H1 (cell line): Measurements from ENCODE around the gene PIP5K1B. TPM values are rescaled to one million over a fixed set of nuclear protein-coding genes. Genes with fewer than 3 reads are reported as not detected.

ENCODE experiments used
- CTCF ChIA-PET: fragments of 300-600 bp; sonication (Branson Sonifier 250); formaldehyde crosslinking; loops from one replicate; lab custom pipeline; 2021; ENCODE audit not compliant: partially characterized antibody; lab: Charles Lee
- POLR2A ChIA-PET: fragments of 300-600 bp; sonication (Branson Sonifier 250); formaldehyde crosslinking; loops from one replicate; lab custom pipeline; 2021; ENCODE audit warnings: inconsistent platforms; ENCODE audit not compliant: partially characterized antibody; lab: Charles Lee
- DNase-seq, 2 experiments: peaks; one replicate each; pipeline versions ENCODE4 v3.0.0 to v3.0.0-alpha.2; 2010 to 2022; ENCODE audit warnings: low spot score in 2 of 2, low read depth in 1 of 2, mixed read lengths in 1 of 2
- FAIRE-seq: peaks from 2 replicates; lab custom pipeline; 2011; peaks lifted over from hg19 to GRCh38; lab: Jason Lieb, UNC
- H2AFZ ChIP-seq: 2 replicates; pipeline ENCODE4 v1.8.1; 2012; ENCODE audit warnings: low read length, inconsistent platforms
- H2AK5ac ChIP-seq: 2 replicates; pipeline ENCODE4 v1.6.1; 2013; ENCODE audit warnings: low read depth, low read length
- H2BK120ac ChIP-seq: replicated peaks from 2 replicates; pipeline ENCODE3; 2013; ENCODE audit warnings: low read depth, low read length, inconsistent platforms
- H2BK12ac ChIP-seq: 2 replicates; pipeline ENCODE4 v1.6.1; 2013; ENCODE audit warnings: low read depth, low read length
- H2BK15ac ChIP-seq: 2 replicates; pipeline ENCODE4 v1.6.1; 2013; ENCODE audit warnings: low read length
- H2BK20ac ChIP-seq: 2 replicates; pipeline ENCODE4 v1.6.1; 2013; ENCODE audit warnings: low read length
- H2BK5ac ChIP-seq: 2 replicates; pipeline ENCODE4 v1.6.1; 2013; ENCODE audit warnings: low read depth, low read length
- H3K14ac ChIP-seq: 2 replicates; pipeline ENCODE4 v1.6.1; 2013; ENCODE audit warnings: inconsistent platforms; ENCODE audit not compliant: insufficient read length
- H3K18ac ChIP-seq: 2 replicates; pipeline ENCODE4 v1.6.1; 2013; ENCODE audit warnings: low read length; ENCODE audit errors: extremely low read depth
- H3K23ac ChIP-seq: 2 replicates; pipeline ENCODE4 v1.6.1; 2013; ENCODE audit warnings: inconsistent platforms; ENCODE audit not compliant: insufficient read length
- H3K23me2 ChIP-seq: 2 replicates; pipeline ENCODE4 v1.6.1; 2013; ENCODE audit warnings: low read depth, low read length
- H3K27ac ChIP-seq: 2 replicates; pipeline ENCODE4 v1.6.1; 2011; ENCODE audit warnings: low read depth, low read length, inconsistent platforms
- H3K27me3 ChIP-seq, 4 experiments: replicated peaks in 1 of 4; 1 replicate in 1 of 4; 2 replicates in 3 of 4; pipeline versions ENCODE4 v1.6.1 to v1.8.1; 2011 to 2013; ENCODE audit warnings: low read length in 3 of 4, mild to moderate bottlenecking in 3 of 4, inconsistent platforms in 2 of 4, mixed read lengths in 2 of 4, moderate library complexity in 1 of 4; ENCODE audit not compliant: control insufficient read depth in 3 of 4, insufficient read depth in 3 of 4; ENCODE audit errors: extremely low read depth in 1 of 4
- H3K36me3 ChIP-seq, 4 experiments: 2 replicates each; pipeline versions ENCODE4 v1.6.1 to v1.8.1; 2011 to 2013; ENCODE audit warnings: mild to moderate bottlenecking in 4 of 4, low read length in 3 of 4, moderate library complexity in 2 of 4, control low read depth in 1 of 4, inconsistent platforms in 1 of 4; ENCODE audit not compliant: insufficient read depth in 4 of 4, control insufficient read depth in 2 of 4
- H3K4ac ChIP-seq: replicated peaks from 2 replicates; pipeline ENCODE3; 2013; ENCODE audit warnings: low read length, low read depth, mixed read lengths, inconsistent platforms; ENCODE audit not compliant: insufficient read length
- H3K4me1 ChIP-seq, 4 experiments: replicated peaks in 1 of 4; 1 replicate in 1 of 4; 2 replicates in 3 of 4; pipeline versions ENCODE4 v1.6.1 to v1.8.1; 2011 to 2013; ENCODE audit warnings: low read length in 3 of 4, inconsistent platforms in 2 of 4, mixed read lengths in 1 of 4; ENCODE audit not compliant: insufficient read depth in 4 of 4, control insufficient read depth in 3 of 4
- H3K4me2 ChIP-seq, 2 experiments: 2 replicates each; pipeline versions ENCODE4 v1.6.1 to v1.8.1; 2011 to 2013; ENCODE audit warnings: low read depth in 2 of 2, low read length in 2 of 2, control low read depth in 1 of 2, inconsistent platforms in 1 of 2, mild to moderate bottlenecking in 1 of 2; ENCODE audit not compliant: insufficient read depth in 1 of 2
- H3K4me3 ChIP-seq, 4 experiments: fragments of 200-600, 300-600 bp in 1 of 4; sonication (generic), shearing (Covaris generic), sonication (Bioruptor Twin) in 1 of 4; 2 replicates each; pipeline versions ENCODE4 v1.5.1 to v1.8.1; 2011 to 2016; ENCODE audit warnings: low read length in 4 of 4, low read depth in 3 of 4, control low read depth in 2 of 4, inconsistent platforms in 2 of 4, mild to moderate bottlenecking in 2 of 4, mixed read lengths in 1 of 4, moderate library complexity in 1 of 4; ENCODE audit not compliant: insufficient read depth in 2 of 4; ENCODE audit errors: extremely low read depth in 1 of 4
- H3K56ac ChIP-seq: replicated peaks from 2 replicates; pipeline ENCODE3; 2013; ENCODE audit warnings: low read depth, mild to moderate bottlenecking, mixed read lengths, low read length, inconsistent platforms; ENCODE audit not compliant: insufficient read length
- H3K79me1 ChIP-seq: 2 replicates; pipeline ENCODE4 v1.6.1; 2013; ENCODE audit warnings: low read depth, low read length, control low read depth
- H3K79me2 ChIP-seq, 2 experiments: 2 replicates each; pipeline versions ENCODE4 v1.6.1 to v1.8.1; 2012 to 2013; ENCODE audit warnings: low read length in 2 of 2, mild to moderate bottlenecking in 2 of 2, inconsistent platforms in 1 of 2; ENCODE audit not compliant: insufficient read depth in 2 of 2, control insufficient read depth in 1 of 2
- H3K9ac ChIP-seq, 4 experiments: replicated peaks in 1 of 4; 1 replicate in 1 of 4; 2 replicates in 3 of 4; pipeline versions ENCODE4 v1.6.1 to v1.8.1; 2011 to 2013; ENCODE audit warnings: low read depth in 3 of 4, low read length in 3 of 4, control low read depth in 2 of 4, mild to moderate bottlenecking in 2 of 4, moderate library complexity in 2 of 4, inconsistent platforms in 1 of 4; ENCODE audit errors: extremely low read depth in 1 of 4
- H3K9me3 ChIP-seq, 2 experiments: 2 replicates each; pipeline versions ENCODE4 v1.6.1 to v1.8.1; 2012 to 2013; ENCODE audit warnings: mild to moderate bottlenecking in 2 of 2, moderate library complexity in 2 of 2, control low read depth in 1 of 2, inconsistent platforms in 1 of 2, low read depth in 1 of 2, low read length in 1 of 2, mixed read lengths in 1 of 2; ENCODE audit not compliant: insufficient read depth in 2 of 2
- H4K20me1 ChIP-seq, 2 experiments: replicated peaks in 1 of 2; 2 replicates each; pipeline versions ENCODE3 to v1.8.1; 2011 to 2013; ENCODE audit warnings: inconsistent platforms in 2 of 2, low read length in 2 of 2, mild to moderate bottlenecking in 1 of 2; ENCODE audit not compliant: insufficient read depth in 2 of 2, control insufficient read depth in 1 of 2
- H4K5ac ChIP-seq: 2 replicates; pipeline ENCODE4 v1.6.1; 2013; ENCODE audit warnings: low read length, low read depth, mixed read lengths, inconsistent platforms; ENCODE audit not compliant: insufficient read length
- H4K8ac ChIP-seq: 2 replicates; pipeline ENCODE4 v1.8.0; 2013; ENCODE audit warnings: mild to moderate bottlenecking, moderate library complexity, low read length, inconsistent platforms; ENCODE audit not compliant: insufficient read depth; ENCODE audit errors: extremely low read depth
- H4K91ac ChIP-seq: replicated peaks from 2 replicates; pipeline ENCODE3; 2013; ENCODE audit warnings: low read length, mixed read lengths, inconsistent platforms; ENCODE audit not compliant: insufficient read length
- HDAC2 ChIP-seq, 2 experiments: fragments of 300-600 bp in 1 of 2; sonication (generic) in 1 of 2; IDR thresholded peaks; 2 replicates each; pipeline ENCODE4 v1.6.1; 2011 to 2012; ENCODE audit warnings: low read depth in 2 of 2, low read length in 2 of 2, mild to moderate bottlenecking in 2 of 2, moderate library complexity in 2 of 2, borderline replicate concordance in 1 of 2, inconsistent platforms in 1 of 2
- NANOG ChIP-seq: IDR thresholded peaks from 2 replicates; pipeline ENCODE4 v1.6.1; 2011; ENCODE audit warnings: low read length, low read depth, mild to moderate bottlenecking, inconsistent platforms; ENCODE audit not compliant: insufficient read depth, poor library complexity, severe bottlenecking
- POLR2A ChIP-seq, 2 experiments: IDR thresholded peaks; 1 replicate in 1 of 2; 2 replicates in 1 of 2; pipeline ENCODE4 v1.6.1; 2011; ENCODE audit warnings: low read depth in 2 of 2, low read length in 2 of 2, mild to moderate bottlenecking in 2 of 2; ENCODE audit errors: control extremely low read depth in 1 of 2
- SIRT6 ChIP-seq: IDR thresholded peaks from one replicate; pipeline ENCODE4 v1.7.1; 2012; ENCODE audit warnings: low read length, inconsistent platforms
- TCF12 ChIP-seq: IDR thresholded peaks from 2 replicates; pipeline ENCODE4 v1.6.1; 2011; ENCODE audit warnings: low read depth, mild to moderate bottlenecking, low read length
- YY1 ChIP-seq: IDR thresholded peaks from 2 replicates; pipeline ENCODE4 v1.6.1; 2011; ENCODE audit warnings: low read depth, mild to moderate bottlenecking, low read length
- WGBS, 2 experiments: shearing (Covaris generic) in 1 of 2; methylation state at CpG; one replicate each; pipeline versions ENCODE4 v1.1.6 to v1.1.7; 2013 to 2015; ENCODE audit warnings: low lambda C conversion rate in 2 of 2, mixed read lengths in 2 of 2, inconsistent platforms in 1 of 2, low coverage in 1 of 2, missing lambda C conversion rate in 1 of 2; ENCODE audit not compliant: insufficient replicate concordance in 2 of 2, insufficient coverage in 1 of 2, insufficient read length in 1 of 2; ENCODE audit errors: extremely low coverage in 1 of 2, missing lambda C conversion rate in 1 of 2; 5-methylcytosine and 5-hydroxymethylcytosine counted together
- polyA plus RNA-seq, 7 experiments: library from polyadenylated mRNA; depleted of rRNA in 3 of 7; stranded (reverse) in 5 of 7; unstranded in 2 of 7; fragments of >200 nt in 5 of 7; fragments of 200-250 nt in 2 of 7; gene quantifications; 1 replicate in 5 of 7; 2 replicates in 1 of 7; 4 replicates in 1 of 7; pipeline versions ENCODE4 v1.2.1 to v1.2.3, GENCODE V29; 2011 to 2013; ENCODE audit warnings: missing spikeins in 2 of 7, mixed read lengths in 2 of 7
- total RNA-seq: library from RNA; stranded (reverse); fragmentation: NEBNext Ultra II Directional; extraction: Animal tissue kit (Norgen Biotek cat#: 25700); gene quantifications from 2 replicates; pipeline ENCODE4 v1.2.1, GENCODE V29; 2021

The PIP5K1B gene
- total and polyA plus RNA-seq, 2 of the 8 experiments (the other 6 are each of a cell fraction or from before 2014, with no cell fraction given), result 4.7 to 7.7 TPM

DNA sequence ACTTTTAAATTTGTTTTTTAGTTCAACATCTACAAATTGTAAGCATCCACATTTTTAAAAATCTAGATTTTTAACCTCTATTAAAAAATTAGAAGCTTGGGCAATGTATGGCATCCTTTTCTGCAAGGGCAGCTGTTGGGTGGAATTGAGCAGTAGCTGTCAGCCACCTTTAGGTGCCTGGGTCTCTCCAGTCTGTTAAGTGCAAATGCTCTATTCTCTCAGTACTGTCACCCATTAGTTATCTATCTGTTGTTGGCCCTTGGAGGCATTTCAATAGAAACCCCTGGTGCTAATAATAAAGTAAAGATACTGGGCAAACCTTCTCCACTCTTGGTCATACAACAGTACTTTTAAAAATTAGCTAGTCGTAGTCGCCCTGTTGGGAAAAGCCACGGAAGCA, 63.6 kb downstream of the PIP5K1B start:
- no peak overlapping the region for H4K5ac ChIP-seq
- no peaks in the 10 kb centered on the region for H3K9me3 ChIP-seq
- POLR2A ChIA-PET, result interaction anchor here (0.8 kb wide), 1 partner anchor 9 kb away, joined by 4 read pairs; no protein-coding TSS in a partner anchor
- H2BK20ac ChIP-seq, result no peak overlapping the region
- H3K9ac ChIP-seq, result no peak overlapping the region
- H3K14ac ChIP-seq, result no peak overlapping the region
- DNase-seq (no peak), FAIRE-seq (no peak)
- no peak overlapping the region for H2BK5ac ChIP-seq
- H3K4me3 ChIP-seq, result no peak overlapping the region
- no peaks in the 10 kb centered on the region for H3K23me2 ChIP-seq
- H4K20me1 ChIP-seq, result no peaks in the 10 kb centered on the region
- no peak overlapping the region for H2AK5ac ChIP-seq
- CTCF ChIA-PET, result interaction anchor here (0.9 to 1.2 kb wide), 2 partner anchors 11 to 18 kb away, joined by 3 to 5 read pairs; no protein-coding TSS in a partner anchor
- no peak overlapping the region for H4K91ac ChIP-seq
- H2BK15ac ChIP-seq, result no peak overlapping the region
- H2AFZ ChIP-seq, result no peak overlapping the region
- H3K4me1 ChIP-seq, result no peaks in the 10 kb centered on the region
- H2BK12ac ChIP-seq, result no peak overlapping the region
- no peak overlapping the region for H3K18ac ChIP-seq
- no peaks in the 10 kb centered on the region for H3K36me3 ChIP-seq
- H3K23ac ChIP-seq, result no peak overlapping the region
- H2BK120ac ChIP-seq, result no peak overlapping the region
- H3K56ac ChIP-seq, result no peak overlapping the region
- no peaks in the 10 kb centered on the region for H3K27me3 ChIP-seq
- no peaks in the 10 kb centered on the region for H3K79me2 ChIP-seq
- H4K8ac ChIP-seq, result no peak overlapping the region
- H3K4ac ChIP-seq, result no peak overlapping the region
- WGBS, 2 experiments, result 87% methylated on average over 3 of the region's 3 CpGs; no CpG with 5 or more reads in 1 of the 2 experiments
- H3K27ac ChIP-seq, result no peak overlapping the region
- no peaks in the 10 kb centered on the region for H3K79me1 ChIP-seq
- H3K4me2 ChIP-seq, result no peak overlapping the region
- TF ChIP-seq YY1, result no peak
- TF ChIP-seq HDAC2 (IDR thresholded peaks at IDR 0.05; ENCODE audit: borderline replicate concordance in 1 of 2, low read depth in 2 of 2, low read length in 2 of 2), result no peak
- TF ChIP-seq NANOG, result no peak
- TF ChIP-seq SIRT6, result no peak
- no peak for TF ChIP-seq TCF12
- no peak for TF ChIP-seq POLR2A (IDR thresholded peaks at IDR 0.05; ENCODE audit: control extremely low read depth in 1 of 2, low read depth in 2 of 2, low read length in 2 of 2)
